C4-2B (cell line): ENCODE data around the gene SCG2.

ENCODE experiments used
- ZFX ChIP-seq: fragments of 450-650 bp; IDR thresholded peaks from 2 replicates; pipeline ENCODE4 v1.6.1; 2017
- TF ChIP-seq, protein P1 (sequence below): fragments of 450-650 bp; conservative IDR thresholded peaks from 2 replicates; pipeline ENCODE4 v1.5.1; 2017; ENCODE audit warnings: mild to moderate bottlenecking

DNA sequence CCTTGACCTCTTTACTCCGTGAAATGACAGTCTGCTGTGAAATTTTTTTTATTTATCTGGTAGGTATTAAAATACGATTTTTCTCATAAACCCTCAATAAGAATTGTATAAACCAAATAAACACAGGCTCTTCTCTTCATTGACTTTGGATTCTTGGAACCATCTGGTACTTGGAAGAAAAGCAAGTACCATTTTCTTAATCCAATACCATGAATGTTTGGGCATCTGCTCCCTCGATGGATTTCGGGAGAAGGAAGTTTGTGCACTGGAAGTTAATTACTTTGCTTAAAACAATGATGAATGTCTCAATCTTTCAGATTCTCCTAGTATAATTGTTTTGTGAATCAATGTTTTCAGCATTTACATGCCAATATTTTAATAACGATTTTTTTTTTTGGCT, 5.3 kb upstream of the SCG2 start:
- TF ChIP-seq, protein P1, sequence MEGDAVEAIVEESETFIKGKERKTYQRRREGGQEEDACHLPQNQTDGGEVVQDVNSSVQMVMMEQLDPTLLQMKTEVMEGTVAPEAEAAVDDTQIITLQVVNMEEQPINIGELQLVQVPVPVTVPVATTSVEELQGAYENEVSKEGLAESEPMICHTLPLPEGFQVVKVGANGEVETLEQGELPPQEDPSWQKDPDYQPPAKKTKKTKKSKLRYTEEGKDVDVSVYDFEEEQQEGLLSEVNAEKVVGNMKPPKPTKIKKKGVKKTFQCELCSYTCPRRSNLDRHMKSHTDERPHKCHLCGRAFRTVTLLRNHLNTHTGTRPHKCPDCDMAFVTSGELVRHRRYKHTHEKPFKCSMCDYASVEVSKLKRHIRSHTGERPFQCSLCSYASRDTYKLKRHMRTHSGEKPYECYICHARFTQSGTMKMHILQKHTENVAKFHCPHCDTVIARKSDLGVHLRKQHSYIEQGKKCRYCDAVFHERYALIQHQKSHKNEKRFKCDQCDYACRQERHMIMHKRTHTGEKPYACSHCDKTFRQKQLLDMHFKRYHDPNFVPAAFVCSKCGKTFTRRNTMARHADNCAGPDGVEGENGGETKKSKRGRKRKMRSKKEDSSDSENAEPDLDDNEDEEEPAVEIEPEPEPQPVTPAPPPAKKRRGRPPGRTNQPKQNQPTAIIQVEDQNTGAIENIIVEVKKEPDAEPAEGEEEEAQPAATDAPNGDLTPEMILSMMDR = no peak
- no peak for TF ChIP-seq ZFX
